ENCODE measurements around the gene NEDD4. TPM values are rescaled to one million over a fixed set of nuclear protein-coding genes. Genes with fewer than 3 reads are reported as not detected.
"Not testable (repeated sequence)": the region's sequence is repeated elsewhere in the genome, so short reads cannot be mapped to it uniquely, and the experiment has no call there.

NEDD4 gene
- total RNA-seq, 4 donors from 2014 or later = 19.2 to 35.1 (median 23.1) TPM

DNA sequence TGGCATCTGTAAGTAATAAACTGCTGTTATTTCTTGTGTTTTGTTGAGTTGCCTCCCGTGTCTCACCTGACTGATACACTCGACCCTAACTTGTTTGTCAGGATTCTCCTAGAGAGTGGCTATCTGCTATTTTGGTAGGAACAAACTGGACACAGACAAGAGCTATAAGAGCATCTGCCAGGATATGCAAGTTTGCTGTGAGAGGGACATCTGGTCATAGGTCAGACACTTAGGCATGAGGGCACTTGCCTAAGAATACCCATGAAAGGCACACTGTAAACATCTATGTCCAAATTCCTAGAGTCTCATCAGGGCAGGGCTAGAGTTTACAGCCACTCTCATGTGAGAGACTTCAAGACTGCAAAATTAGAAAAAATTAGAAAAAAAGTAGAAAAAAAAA, 32.5 kb downstream of the NEDD4 start:
- Histone ChIP-seq H3K27me3 (no peaks in the 10 kb centered on the region), H3K4me3 (no peak overlapping the region), H3K9me3 (no peaks in the 10 kb centered on the region), H3K36me3 (peaks cover 0 to 7% (median 6%) of the 10 kb centered on the region in 4 donors), H3K4me1 (no peaks in the 10 kb centered on the region), H3K27ac (replicated peaks in 1 of 4) (no peak overlapping the region)
- no peak for DNase-seq (ENCODE audit: extremely low spot score)
- intact Hi-C loops (cut with DNase I) = no loop called here
- TF ChIP-seq POLR2A (IDR thresholded peaks at IDR 0.05; ENCODE audit: low read depth) (no peak), POLR2AphosphoS5 (IDR thresholded peaks at IDR 0.05) (no peak), EP300 (IDR thresholded peaks at IDR 0.05) (no peak)
- TF ChIP-seq, protein P1, sequence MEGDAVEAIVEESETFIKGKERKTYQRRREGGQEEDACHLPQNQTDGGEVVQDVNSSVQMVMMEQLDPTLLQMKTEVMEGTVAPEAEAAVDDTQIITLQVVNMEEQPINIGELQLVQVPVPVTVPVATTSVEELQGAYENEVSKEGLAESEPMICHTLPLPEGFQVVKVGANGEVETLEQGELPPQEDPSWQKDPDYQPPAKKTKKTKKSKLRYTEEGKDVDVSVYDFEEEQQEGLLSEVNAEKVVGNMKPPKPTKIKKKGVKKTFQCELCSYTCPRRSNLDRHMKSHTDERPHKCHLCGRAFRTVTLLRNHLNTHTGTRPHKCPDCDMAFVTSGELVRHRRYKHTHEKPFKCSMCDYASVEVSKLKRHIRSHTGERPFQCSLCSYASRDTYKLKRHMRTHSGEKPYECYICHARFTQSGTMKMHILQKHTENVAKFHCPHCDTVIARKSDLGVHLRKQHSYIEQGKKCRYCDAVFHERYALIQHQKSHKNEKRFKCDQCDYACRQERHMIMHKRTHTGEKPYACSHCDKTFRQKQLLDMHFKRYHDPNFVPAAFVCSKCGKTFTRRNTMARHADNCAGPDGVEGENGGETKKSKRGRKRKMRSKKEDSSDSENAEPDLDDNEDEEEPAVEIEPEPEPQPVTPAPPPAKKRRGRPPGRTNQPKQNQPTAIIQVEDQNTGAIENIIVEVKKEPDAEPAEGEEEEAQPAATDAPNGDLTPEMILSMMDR (IDR thresholded peaks at IDR 0.05) = no peak
- WGBS = 87% methylated on average over 2 of the region's 2 CpGs

DNA sequence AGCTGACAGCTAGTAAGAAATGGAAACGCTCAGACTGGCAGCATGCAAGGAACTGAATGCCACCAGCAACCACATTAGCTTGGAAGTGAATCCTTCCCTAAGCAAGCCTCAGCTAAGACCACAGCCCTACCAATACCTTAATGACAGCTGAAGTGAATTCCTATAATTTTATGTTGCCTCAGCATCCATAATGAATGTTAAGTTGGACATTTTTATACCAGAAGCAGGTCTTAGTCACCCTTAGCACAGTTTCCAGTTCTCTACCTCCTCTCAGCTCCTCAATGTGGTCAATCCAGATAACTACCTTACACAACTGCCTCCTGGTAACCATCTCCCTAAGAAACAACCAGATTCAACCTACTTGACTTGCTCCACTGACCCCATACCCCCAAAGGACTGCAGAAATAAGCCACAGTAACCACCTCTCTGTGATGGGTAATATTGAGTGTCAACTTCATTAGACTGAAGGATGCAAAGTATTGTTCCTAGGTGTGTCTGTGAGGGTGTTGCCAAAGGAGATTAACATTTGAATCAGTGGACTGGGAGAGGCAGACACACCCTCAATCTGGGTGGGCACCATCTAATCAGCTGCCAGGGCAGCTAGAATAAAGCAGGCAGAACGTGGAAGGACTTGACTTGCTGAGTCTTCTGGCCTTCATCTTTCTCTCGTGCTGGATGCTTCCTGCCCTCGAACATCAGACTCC, 33.5 kb downstream of the NEDD4 start:
- no peak overlapping the region for H3K4me3 ChIP-seq
- no peaks in the 10 kb centered on the region for H3K27me3 ChIP-seq
- no peak for DNase-seq (ENCODE audit: extremely low spot score)
- TF ChIP-seq, protein P1 (IDR thresholded peaks at IDR 0.05) = no peak
- no peak for TF ChIP-seq POLR2A (IDR thresholded peaks at IDR 0.05; ENCODE audit: low read depth)
- no peak for TF ChIP-seq POLR2AphosphoS5 (IDR thresholded peaks at IDR 0.05)
- no peak for TF ChIP-seq EP300 (IDR thresholded peaks at IDR 0.05)
- intact Hi-C loops (cut with DNase I) = no loop called here
- H3K4me1 ChIP-seq = no peaks in the 10 kb centered on the region
- H3K36me3 ChIP-seq = peaks cover 0 to 2% (median 2%) of the 10 kb centered on the region in 4 donors
- WGBS = 83% methylated on average over 4 of the region's 4 CpGs
- H3K9me3 ChIP-seq = no peaks in the 10 kb centered on the region
- H3K27ac ChIP-seq (replicated peaks in 1 of 4) = no peak overlapping the region

- H3K36me3 ChIP-seq = no peaks in the 10 kb centered on the region
- intact Hi-C loops (cut with DNase I) = no loop called here
- no peak for TF ChIP-seq POLR2A (IDR thresholded peaks at IDR 0.05; ENCODE audit: low read depth)
- TF ChIP-seq, protein P1 (IDR thresholded peaks at IDR 0.05) = no peak
- TF ChIP-seq EP300 (IDR thresholded peaks at IDR 0.05) = no peak
- no peak for TF ChIP-seq POLR2AphosphoS5 (IDR thresholded peaks at IDR 0.05)
- no peak for DNase-seq (ENCODE audit: extremely low spot score)
- no peak overlapping the region for H3K27ac ChIP-seq (replicated peaks in 1 of 4)
- H3K4me3 ChIP-seq = no peak overlapping the region
- WGBS = 69% methylated on average over 1 of the region's 1 CpG
- no peaks in the 10 kb centered on the region for H3K9me3 ChIP-seq
- no peaks in the 10 kb centered on the region for H3K4me1 ChIP-seq
- H3K27me3 ChIP-seq = no peaks in the 10 kb centered on the region
These were observed 35.1 kb downstream of the NEDD4 start for GRCh38 chr15:55958349-55958748.

GRCh38 chr15:55954862-55955605, 38.4 kb downstream of the NEDD4 start:
- H3K4me3 ChIP-seq = no peak overlapping the region
- intact Hi-C loops (cut with DNase I) = no loop called here

DNA sequence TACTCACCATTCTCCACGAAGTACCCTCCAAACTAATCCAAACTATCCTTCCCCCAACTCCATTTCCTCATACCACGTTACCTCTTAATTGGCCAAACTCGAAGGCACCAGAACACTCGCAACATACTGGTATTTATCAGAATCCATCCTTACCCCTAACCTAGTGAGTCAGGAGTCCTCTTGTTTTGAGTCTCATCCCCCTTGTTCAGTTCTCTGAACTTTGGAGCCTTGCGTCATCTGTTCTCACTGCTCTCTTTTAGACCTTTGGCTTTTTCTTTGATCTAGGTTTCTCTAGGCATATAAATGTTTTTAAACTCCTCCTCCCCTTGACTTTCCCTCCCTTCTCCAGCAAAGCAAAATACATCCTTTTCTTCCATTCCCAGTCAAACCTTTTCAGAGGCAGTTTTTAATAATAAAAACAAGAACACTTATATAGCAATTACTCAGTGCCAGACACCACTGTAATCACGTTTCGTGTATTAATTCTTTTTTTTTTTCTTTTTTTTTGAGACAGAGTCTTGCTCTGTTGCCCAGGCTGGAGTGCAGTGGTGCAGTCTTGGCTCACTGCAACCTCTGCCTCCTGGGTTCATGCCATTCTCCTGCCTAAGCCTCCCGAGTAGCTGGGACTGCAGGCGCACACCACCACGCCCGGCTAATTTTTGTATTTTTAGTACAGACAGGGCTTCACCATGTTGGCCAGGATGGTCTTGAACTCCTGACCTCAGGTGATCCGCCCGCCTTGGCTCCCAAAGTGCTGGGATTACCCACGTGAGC, 40.7 kb downstream of the NEDD4 start:
- H3K27me3 ChIP-seq; H3K9me3 ChIP-seq; H3K27ac ChIP-seq (replicated peaks in 1 of 4); H3K4me3 ChIP-seq; H3K36me3 ChIP-seq; intact Hi-C loops (cut with DNase I); H3K4me1 ChIP-seq; DNase-seq (ENCODE audit: extremely low spot score): not testable (repeated sequence)
- 92% methylated on average over 14 of the region's 14 CpGs for WGBS

More at GRCh38 chr15:55954862-55955605, 38.4 kb downstream of the NEDD4 start:
- H3K27me3 ChIP-seq = no peaks in the 10 kb centered on the region
- H3K4me1 ChIP-seq = no peaks in the 10 kb centered on the region
- H3K9me3 ChIP-seq = no peaks in the 10 kb centered on the region
- TF ChIP-seq POLR2A (IDR thresholded peaks at IDR 0.05; ENCODE audit: low read depth) (no peak), EP300 (IDR thresholded peaks at IDR 0.05) (no peak), POLR2AphosphoS5 (IDR thresholded peaks at IDR 0.05) (no peak)
- TF ChIP-seq, protein P1 (IDR thresholded peaks at IDR 0.05) = no peak
- H3K36me3 ChIP-seq = no peaks in the 10 kb centered on the region
- no peak for DNase-seq (ENCODE audit: extremely low spot score)
- no peak overlapping the region for H3K27ac ChIP-seq (replicated peaks in 1 of 4)
- WGBS = 92% methylated on average over 6 of the region's 6 CpGs

DNA sequence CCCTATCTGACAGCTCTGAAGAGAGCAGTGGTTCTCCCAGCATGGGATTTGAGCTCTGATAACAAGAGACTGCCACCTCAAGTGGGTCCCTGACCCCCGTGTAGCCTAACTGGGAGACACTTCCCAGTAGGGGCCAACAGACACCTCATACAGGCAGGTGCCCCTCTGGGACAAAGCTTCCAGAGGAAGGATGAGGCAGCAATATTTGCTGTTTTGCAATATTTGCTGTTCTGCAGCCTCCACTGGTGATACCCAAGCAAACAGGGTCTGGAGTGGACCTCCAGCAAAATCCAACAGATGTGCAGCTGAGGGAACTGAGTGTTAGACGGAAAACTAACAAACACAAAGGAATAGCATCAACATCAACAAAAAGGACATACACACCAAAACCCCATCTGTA, 48.8 kb downstream of the NEDD4 start:
- DNase-seq (ENCODE audit: extremely low spot score); H3K4me3 ChIP-seq; H3K9me3 ChIP-seq; H3K27ac ChIP-seq (replicated peaks in 1 of 4); H3K27me3 ChIP-seq; intact Hi-C loops (cut with DNase I); H3K4me1 ChIP-seq: not testable (repeated sequence)
- peaks cover 0 to 20% (median 5%) of the 10 kb centered on the region in 4 donors for H3K36me3 ChIP-seq
- 100% methylated on average over 2 of the region's 2 CpGs for WGBS

Data from esophagus muscularis mucosa (tissue), 4 donors.